NCI-H2107 (cell line): ENCODE data around the gene CDK5RAP2.

ENCODE experiments used
- DNase-seq: peaks from one replicate; lab custom pipeline; 2025; lab: John Stamatoyannopoulos, UW

The CDK5RAP2 gene

GRCh38 chr9:120383611-120383998, 196.4 kb downstream of the CDK5RAP2 start:
- DNase-seq, result no peak

GRCh38 chr9:120382453-120382852, 197.5 kb downstream of the CDK5RAP2 start:
- DNase-seq, result no peak

- no peak for DNase-seq
Measured at GRCh38 chr9:120381839-120382238, 198.1 kb downstream of the CDK5RAP2 start.

DNA sequence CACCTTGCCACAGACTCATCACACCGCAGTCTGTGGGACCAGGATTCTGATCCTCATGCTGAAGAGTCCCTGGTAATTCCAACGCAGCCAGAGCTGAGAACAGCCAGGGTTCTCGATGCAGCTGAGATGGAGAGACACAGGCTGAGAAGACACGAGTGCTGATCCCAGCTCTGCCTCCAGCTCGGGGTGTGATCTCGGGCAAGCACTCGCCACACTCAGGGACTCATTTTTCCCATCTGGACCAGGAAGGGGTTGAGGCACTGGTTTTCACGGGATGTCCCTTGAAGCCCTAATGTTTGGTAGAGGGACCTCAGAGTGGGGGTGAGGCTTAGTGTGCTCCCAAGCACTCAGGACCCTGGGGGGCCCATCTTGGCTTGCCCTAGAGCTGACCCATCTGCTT, 200.4 kb downstream of the CDK5RAP2 start:
- DNase-seq, result no peak

- no peak for DNase-seq
Measured at GRCh38 chr9:120378680-120379079, 201.3 kb downstream of the CDK5RAP2 start.

- no peak for DNase-seq
Measured at GRCh38 chr9:120377268-120378159, 202.5 kb downstream of the CDK5RAP2 start.

DNA sequence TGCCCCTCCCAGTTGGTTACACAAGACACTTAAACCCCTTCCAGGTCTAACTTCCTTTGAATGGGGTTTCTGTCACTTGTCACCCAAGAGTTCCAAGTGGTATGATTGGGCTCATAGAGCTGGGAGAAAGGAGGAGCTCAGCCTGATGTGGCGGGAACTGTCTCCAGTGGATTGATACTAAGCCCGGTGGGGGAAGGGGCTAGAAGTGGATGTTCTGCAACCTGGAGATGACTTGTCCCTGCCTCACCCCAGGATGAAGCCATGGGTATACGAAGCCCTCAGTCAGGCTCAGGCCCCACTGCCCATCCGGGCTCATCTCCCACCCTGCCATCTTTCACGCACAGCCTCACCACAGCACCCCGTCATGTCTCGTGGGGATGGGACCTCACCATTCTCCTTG, 203.9 kb downstream of the CDK5RAP2 start:
- no peak for DNase-seq

DNA sequence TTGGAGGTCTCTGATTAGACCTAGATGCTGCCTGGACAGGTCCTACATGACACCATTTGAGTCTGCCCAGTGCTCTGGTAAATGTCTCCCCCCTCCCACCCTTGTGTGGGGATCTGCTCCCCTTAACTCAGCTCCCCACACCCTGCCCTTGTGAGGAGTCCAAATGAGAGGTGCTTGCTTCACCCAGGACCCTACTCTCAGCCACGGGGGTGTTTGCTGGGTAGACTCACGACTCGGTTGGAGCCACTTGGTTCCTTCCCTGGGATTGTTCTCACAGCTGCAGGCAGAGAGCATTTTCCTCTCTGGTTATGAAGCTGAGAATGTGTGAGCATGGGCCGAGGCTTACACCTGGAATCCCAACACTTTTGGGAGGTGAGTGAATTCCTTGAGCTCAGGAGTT, 204.7 kb downstream of the CDK5RAP2 start:
- no peak for DNase-seq

GRCh38 chr9:120374817-120375216, 205.2 kb downstream of the CDK5RAP2 start:
- DNase-seq, result no peak

GRCh38 chr9:120374239-120374638, 205.7 kb downstream of the CDK5RAP2 start:
- no peak for DNase-seq

GRCh38 chr9:120372040-120372439, 207.9 kb downstream of the CDK5RAP2 start:
- no peak for DNase-seq

DNA sequence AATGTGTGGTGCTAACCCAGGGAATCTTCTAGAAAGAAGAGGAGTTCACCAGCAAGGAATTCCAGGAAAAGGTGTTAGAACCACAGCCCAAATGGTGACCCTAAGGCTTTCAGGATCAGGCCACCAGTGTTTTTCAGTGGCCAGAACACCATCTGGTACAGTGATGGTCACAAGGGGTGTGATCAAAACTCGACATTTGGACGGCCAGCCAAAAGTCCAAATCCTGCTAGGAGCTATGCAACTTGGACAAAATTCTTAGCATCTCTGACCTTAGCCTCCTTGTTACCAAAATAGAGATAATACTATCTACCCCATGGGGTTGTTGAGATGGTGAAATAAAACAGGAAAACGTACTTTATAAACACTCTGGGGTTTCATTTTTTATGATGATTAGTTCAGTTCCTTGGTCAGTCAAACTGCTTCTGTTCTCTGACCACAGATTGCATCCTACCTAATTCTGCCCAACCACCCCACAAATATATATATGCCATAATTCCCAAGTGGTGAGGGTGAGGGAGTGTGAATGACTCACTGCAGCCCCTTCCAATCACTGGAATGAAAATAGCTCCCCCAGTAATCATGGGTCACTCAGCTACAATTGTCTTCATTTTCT, 210.3 kb downstream of the CDK5RAP2 start:
- no peak for DNase-seq

DNA sequence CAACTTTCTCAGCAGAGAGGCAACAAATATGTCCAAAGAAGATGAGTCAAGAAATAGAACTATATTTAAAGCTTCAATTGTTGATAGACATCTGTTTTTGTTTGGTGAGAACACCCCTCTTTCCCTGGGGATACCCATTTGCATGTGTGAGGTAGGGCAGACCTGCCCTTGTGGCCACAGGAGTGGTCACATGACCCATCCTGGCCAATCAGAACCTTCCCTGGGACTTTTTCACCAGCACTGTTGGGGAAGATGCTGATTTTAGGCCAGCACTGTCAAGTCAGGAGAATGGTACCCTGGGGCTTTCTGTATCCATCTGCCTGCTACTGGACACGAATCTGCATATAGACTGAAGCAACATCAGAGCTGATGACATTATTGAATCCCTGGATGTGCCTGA, 211.2 kb downstream of the CDK5RAP2 start:
- DNase-seq, result no peak

- no peak for DNase-seq
Measured at GRCh38 chr9:120366644-120367019, 213.3 kb downstream of the CDK5RAP2 start.

GRCh38 chr9:120365386-120365785, 214.6 kb downstream of the CDK5RAP2 start:
- no peak for DNase-seq

GRCh38 chr9:120363697-120364096, 216.3 kb downstream of the CDK5RAP2 start:
- no peak for DNase-seq

DNA sequence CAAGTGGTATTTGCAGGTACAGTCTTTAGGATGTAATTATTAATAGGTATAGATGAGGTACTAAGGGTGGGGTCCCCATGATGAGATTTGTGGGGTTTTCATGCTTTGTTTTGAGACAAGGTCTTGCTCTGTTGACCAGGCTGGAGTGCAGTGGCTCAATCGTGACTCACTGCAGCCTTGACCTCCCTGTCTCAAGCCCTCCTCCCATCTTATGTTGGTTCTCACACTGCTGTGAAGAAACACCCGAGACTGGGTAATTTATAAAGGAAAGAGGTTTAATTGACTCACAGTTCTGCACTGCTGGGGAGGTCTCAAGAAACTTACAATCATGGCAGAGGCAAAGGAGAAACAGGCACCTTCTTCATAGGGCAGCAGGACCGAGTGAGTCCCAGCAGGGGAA, 217.5 kb downstream of the CDK5RAP2 start:
- DNase-seq, result no peak

DNA sequence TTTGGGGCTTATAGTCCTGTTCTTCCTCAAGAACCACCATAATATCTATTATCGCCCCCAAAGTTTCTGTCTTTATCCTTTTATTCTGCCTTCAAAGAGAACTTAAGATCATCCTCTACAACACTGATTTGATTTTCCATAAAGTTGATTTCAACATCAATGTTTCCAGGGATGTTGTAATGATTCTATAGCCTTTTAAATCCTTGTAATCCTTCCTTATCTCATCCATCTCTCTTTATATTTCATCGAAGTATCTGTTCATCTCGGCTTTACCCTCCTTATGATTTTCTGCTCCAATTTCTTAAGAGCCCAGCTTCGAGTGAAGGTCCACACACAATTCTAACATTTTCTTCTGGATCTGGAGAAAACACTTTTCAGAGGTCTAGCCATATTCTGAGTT, 218.4 kb downstream of the CDK5RAP2 start:
- no peak for DNase-seq

- no peak for DNase-seq
Measured at GRCh38 chr9:120360510-120360909, 219.5 kb downstream of the CDK5RAP2 start.

DNA sequence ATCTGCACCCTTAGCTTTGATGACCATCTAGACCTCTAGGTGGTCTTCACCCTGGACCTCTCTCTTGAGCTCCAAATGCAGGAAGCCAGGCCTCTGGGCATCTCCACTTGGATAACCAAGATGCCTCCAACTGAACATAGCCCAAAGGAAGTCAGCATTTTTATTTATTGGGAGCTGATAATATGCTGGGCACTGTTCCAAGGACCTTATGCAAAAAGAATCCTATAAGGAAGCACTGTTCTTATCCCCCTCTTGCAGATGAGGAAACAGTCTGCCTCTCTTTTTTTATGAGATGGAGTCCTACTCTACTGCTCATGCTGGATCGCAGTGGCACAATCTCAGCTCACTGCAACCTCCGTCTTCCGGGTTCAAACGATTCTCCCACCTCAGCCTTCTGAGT, 219.9 kb downstream of the CDK5RAP2 start:
- DNase-seq, result no peak

DNA sequence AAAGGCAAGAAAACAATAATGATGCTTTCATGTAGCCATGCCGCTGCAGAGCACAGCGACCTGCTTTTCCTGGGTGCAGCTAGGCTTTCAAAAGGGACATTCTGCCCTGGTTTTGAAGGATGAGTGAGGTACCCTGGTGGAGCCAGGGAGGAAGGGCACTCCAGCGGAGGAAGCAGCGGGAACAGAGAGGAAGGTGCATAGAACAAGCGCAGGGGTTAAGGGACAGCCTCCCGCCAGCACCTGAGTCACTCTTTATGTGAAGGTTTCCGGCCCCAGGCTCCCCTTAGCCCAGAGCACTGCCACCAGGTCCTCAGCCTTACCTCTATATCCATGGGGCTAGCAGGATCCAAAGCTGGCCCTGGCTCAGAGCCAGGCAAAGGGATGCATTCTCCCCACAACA, 221.1 kb downstream of the CDK5RAP2 start:
- no peak for DNase-seq

DNA sequence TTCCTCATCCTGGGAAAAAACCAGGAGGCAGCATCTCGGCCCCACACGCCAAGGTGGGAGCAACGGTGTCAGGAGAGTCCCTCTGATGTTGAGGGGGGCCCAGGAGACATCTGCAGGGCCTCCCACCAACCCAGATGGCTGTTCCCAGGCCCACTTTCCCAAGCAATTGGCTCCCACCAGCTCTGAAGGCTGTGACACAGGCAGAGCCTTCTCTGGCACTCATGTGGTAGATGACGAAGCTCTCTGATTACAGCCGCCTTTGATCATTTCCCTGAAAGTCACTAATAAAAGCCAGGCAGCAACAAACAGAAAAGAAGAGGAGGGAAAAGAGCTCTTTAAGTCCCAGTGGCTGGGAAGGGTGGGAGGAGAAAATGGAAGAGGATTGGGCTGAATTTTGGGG, 226.5 kb downstream of the CDK5RAP2 start:
- DNase-seq, result no peak

DNA sequence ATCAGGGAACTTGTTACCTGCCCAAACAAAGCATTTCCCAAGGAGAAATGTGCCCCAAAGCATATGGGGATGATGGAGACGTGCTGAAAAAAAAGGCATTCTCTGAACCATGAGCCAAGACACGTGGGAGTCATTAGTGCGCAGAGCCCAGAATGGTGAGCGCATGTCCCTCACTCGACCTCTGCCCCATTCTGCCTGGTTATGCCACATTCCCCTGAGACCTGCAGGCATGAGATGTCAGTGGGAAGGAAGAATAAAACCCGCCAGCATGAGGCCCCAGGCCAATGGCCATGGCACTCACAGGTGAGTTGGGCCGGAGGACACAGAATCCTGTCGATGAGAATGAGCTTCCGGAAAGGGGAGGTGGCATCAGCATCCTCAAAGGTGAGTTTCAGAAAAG, 228.9 kb downstream of the CDK5RAP2 start:
- no peak for DNase-seq

DNA sequence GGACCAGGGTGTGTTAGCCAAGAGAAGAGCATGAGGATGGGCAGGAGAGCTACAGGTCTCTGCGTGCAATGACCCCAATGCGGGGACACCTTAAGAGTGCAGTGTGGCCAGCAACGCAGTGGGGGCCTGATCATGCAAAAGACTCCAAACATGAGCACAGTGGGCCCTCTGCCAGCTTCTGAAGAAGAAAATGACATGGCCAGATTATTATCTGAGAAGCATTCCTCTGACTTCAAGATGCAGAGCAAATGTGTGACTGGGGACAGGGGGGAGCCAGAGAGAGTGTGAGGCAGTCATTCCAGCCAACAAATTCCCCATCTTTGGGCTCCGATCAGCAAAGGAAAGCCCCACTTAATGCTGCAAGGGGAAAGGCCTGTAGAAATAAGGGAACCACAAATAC, 229.4 kb downstream of the CDK5RAP2 start:
- DNase-seq, result no peak
